ENCODE results near the gene MYLK2.

DNA sequence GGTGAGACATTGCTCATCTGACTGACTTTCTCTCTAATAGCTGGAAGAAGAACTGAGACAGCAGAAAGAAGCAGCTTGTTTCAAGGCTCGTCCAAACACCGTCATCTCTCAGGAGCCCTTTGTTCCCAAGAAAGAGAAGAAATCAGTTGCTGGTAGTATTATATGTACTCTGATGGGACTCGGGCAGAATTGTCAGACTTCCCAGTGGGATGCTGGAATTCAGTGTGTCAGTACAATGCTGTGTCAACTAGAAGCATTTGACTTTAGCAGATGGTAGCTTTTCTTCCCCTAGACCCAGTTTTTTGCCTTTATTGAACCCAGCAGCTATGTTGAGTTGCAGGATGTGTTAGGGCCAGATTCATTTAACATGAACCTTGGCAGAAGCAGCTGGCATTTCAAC lies 21.8 kb upstream of the MYLK2 start:
- TF ChIP-seq, protein P1, sequence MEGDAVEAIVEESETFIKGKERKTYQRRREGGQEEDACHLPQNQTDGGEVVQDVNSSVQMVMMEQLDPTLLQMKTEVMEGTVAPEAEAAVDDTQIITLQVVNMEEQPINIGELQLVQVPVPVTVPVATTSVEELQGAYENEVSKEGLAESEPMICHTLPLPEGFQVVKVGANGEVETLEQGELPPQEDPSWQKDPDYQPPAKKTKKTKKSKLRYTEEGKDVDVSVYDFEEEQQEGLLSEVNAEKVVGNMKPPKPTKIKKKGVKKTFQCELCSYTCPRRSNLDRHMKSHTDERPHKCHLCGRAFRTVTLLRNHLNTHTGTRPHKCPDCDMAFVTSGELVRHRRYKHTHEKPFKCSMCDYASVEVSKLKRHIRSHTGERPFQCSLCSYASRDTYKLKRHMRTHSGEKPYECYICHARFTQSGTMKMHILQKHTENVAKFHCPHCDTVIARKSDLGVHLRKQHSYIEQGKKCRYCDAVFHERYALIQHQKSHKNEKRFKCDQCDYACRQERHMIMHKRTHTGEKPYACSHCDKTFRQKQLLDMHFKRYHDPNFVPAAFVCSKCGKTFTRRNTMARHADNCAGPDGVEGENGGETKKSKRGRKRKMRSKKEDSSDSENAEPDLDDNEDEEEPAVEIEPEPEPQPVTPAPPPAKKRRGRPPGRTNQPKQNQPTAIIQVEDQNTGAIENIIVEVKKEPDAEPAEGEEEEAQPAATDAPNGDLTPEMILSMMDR (IDR thresholded peaks at IDR 0.05): no peak
- no peak for TF ChIP-seq POLR2A (IDR thresholded peaks at IDR 0.05)
